SK-N-SH (cell line): ENCODE results near the gene EPHB4.

ENCODE experiments used
- CTCF ChIP-seq: fragments of 200-600 bp; sonication (generic); IDR thresholded peaks from 2 replicates; pipeline ENCODE4 v1.6.1; 2017; ENCODE audit warnings: antibody characterized with exemption, mild to moderate bottlenecking, moderate library complexity
- EP300 ChIP-seq, 2 experiments: IDR thresholded peaks; 2 replicates each; pipeline versions ENCODE4 v1.4.0 to v1.6.1; 2012; ENCODE audit warnings: borderline replicate concordance in 1 of 2, low read depth in 1 of 2, low read length in 1 of 2
- EZH2phosphoT487 ChIP-seq: fragments of 200-600 bp; sonication (generic); IDR thresholded peaks from 2 replicates; pipeline ENCODE4 v1.6.1; 2017; ENCODE audit warnings: low read depth, mixed run types, mild to moderate bottlenecking, antibody characterized with exemption, moderate library complexity, borderline replicate concordance
- FOXJ3 ChIP-seq: sonication (generic); formaldehyde crosslinking; IDR thresholded peaks from 2 replicates; pipeline ENCODE4 v1.5.1; 2020; ENCODE audit warnings: mild to moderate bottlenecking, missing genetic modification reagents
- MAX ChIP-seq: IDR thresholded peaks from 2 replicates; pipeline ENCODE4 v1.4.0; 2012; ENCODE audit warnings: low read depth
- POLR2AphosphoS5 ChIP-seq: IDR thresholded peaks from 2 replicates; pipeline ENCODE4 v1.6.1; 2012; ENCODE audit warnings: low read depth, low read length
- RAD21 ChIP-seq: IDR thresholded peaks from 2 replicates; pipeline ENCODE4 v1.6.1; 2012; ENCODE audit warnings: mild to moderate bottlenecking, low read length
- RCOR1 ChIP-seq: fragments of 150-350 bp; IDR thresholded peaks from 2 replicates; pipeline ENCODE4 v1.6.1; 2017; ENCODE audit warnings: antibody characterized with exemption, low read length
- REST ChIP-seq: IDR thresholded peaks from 2 replicates; pipeline ENCODE4 v1.6.1; 2012; ENCODE audit warnings: mild to moderate bottlenecking, low read depth, low read length, moderate library complexity
- RFX5 ChIP-seq: IDR thresholded peaks from 2 replicates; pipeline ENCODE4 v1.6.1; 2012; ENCODE audit warnings: mild to moderate bottlenecking, improper control_type of control experiment, low read length
- SMC3 ChIP-seq: IDR thresholded peaks from 2 replicates; pipeline ENCODE4 v1.6.1; 2012; ENCODE audit warnings: low read depth, low read length, improper control_type of control experiment
- TAF1 ChIP-seq: IDR thresholded peaks from 2 replicates; pipeline ENCODE4 v1.6.1; 2012; ENCODE audit warnings: low read depth, mild to moderate bottlenecking, low read length, moderate library complexity, borderline replicate concordance
- YY1 ChIP-seq: IDR thresholded peaks from 2 replicates; pipeline ENCODE4 v1.4.0; 2012; ENCODE audit warnings: low read depth, mild to moderate bottlenecking

GRCh38 chr7:100855515-100855914 lies 28.2 kb upstream of the EPHB4 start:
- no peak for TF ChIP-seq SMC3
- no peak for TF ChIP-seq POLR2AphosphoS5
- no peak for TF ChIP-seq CTCF
- TF ChIP-seq EP300 (IDR thresholded peaks at IDR 0.05; ENCODE audit: borderline replicate concordance in 1 of 2, low read depth in 1 of 2, low read length in 1 of 2) = no peak
- no peak for TF ChIP-seq MAX
- TF ChIP-seq RCOR1 = no peak
- no peak for TF ChIP-seq TAF1
- no peak for TF ChIP-seq EZH2phosphoT487
- TF ChIP-seq FOXJ3 = no peak
- TF ChIP-seq YY1 = no peak
- no peak for TF ChIP-seq RAD21
- no peak for TF ChIP-seq RFX5
- TF ChIP-seq REST = no peak
